OCI-LY3 (cell line): Measurements from ENCODE around the gene SDF2L1.

Experiments
- EZH2phosphoT487 ChIP-seq: fragments of 200-600 bp; shearing (Covaris generic); IDR thresholded peaks from 2 replicates; pipeline ENCODE4 v1.6.1; 2018; ENCODE audit warnings: antibody characterized with exemption, mixed run types, low read depth
- TF ChIP-seq, protein P1 (sequence below): fragments of 200-600, 300-600 bp; sonication (generic); IDR thresholded peaks from 2 replicates; pipeline ENCODE4 v1.5.1; 2014; ENCODE audit warnings: antibody characterized with exemption, low read length, low read depth

DNA sequence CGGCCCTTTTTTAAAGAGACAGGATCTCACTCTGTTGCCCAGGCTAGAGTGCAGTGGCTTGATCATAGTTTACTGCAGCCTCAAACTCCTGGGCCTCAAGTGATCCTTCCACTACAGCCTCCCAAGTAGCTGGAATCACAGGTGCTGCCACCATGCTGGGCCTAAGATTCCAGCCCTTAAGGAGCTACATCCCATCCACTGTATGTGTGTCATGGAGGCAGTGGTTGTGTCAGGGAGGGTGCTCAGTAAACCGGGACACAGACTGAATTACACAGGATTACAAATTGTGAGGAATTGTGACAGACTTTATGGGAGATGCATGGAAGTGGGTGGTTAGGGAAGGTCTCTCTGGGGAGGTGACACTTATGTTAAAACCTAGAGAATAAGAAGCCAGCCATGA lies 21.6 kb downstream of the SDF2L1 start:
- TF ChIP-seq, protein P1, sequence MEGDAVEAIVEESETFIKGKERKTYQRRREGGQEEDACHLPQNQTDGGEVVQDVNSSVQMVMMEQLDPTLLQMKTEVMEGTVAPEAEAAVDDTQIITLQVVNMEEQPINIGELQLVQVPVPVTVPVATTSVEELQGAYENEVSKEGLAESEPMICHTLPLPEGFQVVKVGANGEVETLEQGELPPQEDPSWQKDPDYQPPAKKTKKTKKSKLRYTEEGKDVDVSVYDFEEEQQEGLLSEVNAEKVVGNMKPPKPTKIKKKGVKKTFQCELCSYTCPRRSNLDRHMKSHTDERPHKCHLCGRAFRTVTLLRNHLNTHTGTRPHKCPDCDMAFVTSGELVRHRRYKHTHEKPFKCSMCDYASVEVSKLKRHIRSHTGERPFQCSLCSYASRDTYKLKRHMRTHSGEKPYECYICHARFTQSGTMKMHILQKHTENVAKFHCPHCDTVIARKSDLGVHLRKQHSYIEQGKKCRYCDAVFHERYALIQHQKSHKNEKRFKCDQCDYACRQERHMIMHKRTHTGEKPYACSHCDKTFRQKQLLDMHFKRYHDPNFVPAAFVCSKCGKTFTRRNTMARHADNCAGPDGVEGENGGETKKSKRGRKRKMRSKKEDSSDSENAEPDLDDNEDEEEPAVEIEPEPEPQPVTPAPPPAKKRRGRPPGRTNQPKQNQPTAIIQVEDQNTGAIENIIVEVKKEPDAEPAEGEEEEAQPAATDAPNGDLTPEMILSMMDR = no peak
- TF ChIP-seq EZH2phosphoT487 = no peak
